Iris pigment epithelial cell (primary cell): ENCODE results near the gene DNAJC8.

Experiments
- DNase-seq: peaks from one replicate; pipeline ENCODE4 v3.0.0-alpha.2; 2011; ENCODE audit warnings: low read depth

Gene DNAJC8

GRCh38 chr1:28232558-28233263 lies at the start of gene DNAJC8:
TSS of gene DNAJC8 (minus strand) at chr1:28233029. CDS start at chr1:28232998, 31 bp downstream.
- peak; percentile 95 for DNase-seq

DNA sequence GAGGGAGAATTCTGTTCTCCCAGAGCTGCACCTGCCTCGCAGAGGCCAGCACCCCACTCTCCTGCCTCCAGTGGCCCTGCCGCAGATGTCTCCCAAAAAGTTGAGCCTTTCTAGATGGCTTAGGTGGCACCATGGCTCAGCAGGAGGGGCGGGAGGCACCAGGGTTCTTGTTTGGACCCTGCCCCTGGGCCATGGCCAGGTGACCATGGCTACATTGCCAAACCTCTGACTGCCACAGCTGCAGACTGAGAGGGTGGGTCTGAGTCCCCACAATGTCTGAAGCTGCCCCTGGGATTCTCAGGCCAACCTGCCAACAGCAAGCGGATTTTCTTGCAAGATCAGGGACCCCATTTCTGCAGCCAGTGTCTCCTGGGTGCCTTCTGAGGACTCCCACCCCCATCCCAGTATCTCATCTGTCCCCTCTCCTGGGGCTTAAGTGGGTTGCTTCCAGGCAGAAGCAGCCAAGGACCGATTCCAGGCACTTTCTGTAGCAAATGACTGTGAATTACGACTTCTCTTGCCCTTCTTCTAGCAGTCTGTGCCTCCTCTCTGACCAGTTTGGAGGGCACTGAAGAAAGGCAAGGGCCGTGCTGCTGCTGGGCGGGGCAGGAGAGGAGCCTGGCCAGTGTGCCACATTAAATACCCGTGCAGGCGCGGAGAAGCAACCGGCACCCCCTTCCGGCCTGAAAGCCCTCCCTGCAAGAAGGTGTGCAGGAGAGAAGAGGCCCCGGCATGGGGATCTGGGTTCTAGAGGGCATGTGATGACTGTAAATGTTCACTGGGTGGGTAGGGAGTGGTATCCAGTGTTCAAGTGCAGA lies 49.0 kb upstream of the DNAJC8 start:
- no peak for DNase-seq

DNA sequence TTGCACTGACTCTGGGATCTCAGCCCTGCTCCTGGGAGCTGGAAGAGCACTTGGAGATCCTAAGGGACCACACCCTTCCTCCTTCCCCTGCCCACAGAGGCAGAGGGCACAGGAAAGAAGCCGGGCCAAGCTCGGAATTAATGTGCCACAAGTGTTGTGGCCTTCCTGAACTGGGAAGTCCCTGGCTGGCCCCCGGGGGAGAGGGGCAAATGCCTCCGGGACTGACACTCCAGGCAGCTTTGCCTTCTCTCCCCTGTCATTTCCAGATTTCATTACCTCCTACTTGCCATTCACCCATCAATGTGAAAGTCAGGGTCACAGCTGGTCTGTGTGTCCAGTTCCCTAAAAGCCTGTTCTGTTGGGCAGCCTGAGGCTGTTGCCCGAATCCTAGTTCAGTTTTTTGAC lies 48.1 kb upstream of the DNAJC8 start:
- DNase-seq, result no peak

GRCh38 chr1:28280501-28280900 lies 47.7 kb upstream of the DNAJC8 start:
- no peak for DNase-seq

GRCh38 chr1:28279721-28280120 lies 46.9 kb upstream of the DNAJC8 start:
- DNase-seq, result no peak

DNA sequence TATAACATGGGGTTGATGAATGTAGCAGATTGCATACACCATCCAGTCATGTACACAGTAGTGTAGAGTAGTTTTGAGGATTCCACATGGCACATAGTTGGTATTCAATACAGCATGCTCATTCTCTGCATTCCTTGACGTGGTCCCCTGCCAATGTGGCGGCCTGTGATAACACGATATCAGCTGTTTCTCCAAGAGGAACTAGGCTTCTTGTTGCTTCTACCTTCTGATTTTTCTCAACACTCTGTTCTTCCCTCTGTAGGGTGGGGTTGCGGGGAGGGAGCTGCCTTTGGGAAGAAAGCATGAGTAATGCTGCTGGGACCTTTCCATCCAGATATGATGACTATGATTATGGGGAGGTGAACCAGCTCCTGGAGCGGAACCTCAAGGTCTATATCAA lies 45.9 kb upstream of the DNAJC8 start:
- no peak for DNase-seq

GRCh38 chr1:28273216-28273860 lies 40.5 kb upstream of the DNAJC8 start:
- DNase-seq, result no peak

DNA sequence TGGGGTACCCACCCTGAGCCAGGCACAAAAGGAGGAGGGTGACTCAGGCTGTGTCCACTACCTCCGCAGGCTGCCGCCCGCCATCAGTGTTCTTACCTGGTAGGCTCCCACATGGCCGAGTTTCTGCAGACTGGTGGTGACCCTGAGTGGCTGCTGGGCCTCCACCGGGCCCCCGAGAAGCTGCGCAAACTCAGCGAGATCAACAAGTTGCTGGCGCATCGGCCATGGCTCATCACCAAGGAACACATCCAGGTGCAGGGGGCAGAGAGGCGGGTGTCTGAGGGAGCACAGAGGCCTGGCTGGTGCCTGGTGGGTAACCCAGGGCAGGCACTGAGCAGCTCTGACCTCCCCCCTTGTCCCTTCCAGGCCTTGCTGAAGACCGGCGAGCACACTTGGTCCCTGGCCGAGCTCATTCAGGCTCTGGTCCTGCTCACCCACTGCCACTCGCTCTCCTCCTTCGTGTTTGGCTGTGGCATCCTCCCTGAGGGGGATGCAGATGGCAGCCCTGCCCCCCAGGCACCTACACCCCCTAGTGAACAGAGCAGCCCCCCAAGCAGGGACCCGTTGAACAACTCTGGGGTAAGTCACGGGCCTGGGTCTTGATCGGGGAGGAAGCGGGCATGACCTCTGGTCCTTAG lies 39.5 kb upstream of the DNAJC8 start:
- DNase-seq, result no peak

GRCh38 chr1:28269529-28269928 lies 36.7 kb upstream of the DNAJC8 start:
- no peak for DNase-seq

GRCh38 chr1:28267633-28268032 lies 34.8 kb upstream of the DNAJC8 start:
- DNase-seq, result no peak

DNA sequence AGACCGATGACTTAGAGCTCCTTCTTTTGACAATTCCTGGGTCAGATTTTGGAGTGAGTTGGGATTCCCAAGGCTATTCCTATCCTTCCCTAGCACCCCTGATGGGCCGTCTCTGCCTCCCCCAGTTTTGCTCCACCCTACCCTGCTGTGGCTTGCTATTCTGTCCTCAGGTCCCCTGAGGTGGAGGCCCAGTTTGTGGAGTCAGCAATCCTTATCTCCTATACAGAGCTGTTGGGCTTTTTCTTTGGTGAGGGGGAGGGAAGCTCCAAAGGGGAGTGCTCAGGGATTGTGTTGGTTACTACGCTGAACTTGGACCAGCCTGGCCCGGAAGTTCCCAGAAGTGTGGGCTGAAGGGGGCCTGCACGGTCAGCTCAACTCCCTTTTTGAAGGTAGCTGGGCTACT lies 34.1 kb upstream of the DNAJC8 start:
- no peak for DNase-seq

DNA sequence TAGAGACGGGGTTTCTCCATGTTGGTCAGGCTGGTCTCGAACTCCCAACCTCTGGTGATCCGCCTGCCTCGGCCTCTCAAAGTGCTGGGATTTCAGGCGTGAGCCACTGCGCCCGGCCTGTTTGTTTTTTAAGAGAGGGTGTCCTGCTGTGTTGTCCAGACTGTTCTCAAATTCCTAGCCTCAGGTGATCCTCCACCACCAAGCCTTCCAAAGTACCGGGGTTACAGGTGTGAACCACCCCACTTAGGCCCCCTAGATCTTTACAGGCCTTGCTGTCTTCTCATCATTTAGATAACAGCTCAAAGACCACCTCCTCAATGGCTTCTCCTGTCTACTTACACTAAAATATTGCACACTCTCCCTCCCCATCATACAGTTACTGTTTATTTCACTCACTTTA lies 32.7 kb upstream of the DNAJC8 start:
- DNase-seq, result no peak

DNA sequence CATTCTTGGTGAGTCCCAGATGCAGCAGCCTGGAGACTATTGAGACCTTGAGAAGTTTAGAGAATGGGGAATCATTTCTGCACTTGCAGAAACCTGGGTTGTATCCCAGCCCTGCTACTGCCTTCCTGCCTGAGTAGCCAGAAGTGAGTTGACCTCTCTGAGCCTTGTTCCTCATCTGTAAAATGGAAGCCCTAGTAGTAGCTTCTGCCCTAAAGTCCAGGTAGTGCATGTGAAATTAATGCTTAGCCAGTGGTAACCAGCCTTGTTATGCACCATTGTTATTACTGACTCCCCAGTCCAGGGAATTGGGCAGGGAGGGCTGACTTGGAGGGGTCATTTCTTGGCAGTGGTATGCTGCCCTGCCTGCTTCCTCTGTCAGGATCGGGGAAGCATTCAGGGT lies 32.1 kb upstream of the DNAJC8 start:
- DNase-seq, result no peak

GRCh38 chr1:28260803-28261174 lies 28.0 kb upstream of the DNAJC8 start:
- DNase-seq, result no peak

DNA sequence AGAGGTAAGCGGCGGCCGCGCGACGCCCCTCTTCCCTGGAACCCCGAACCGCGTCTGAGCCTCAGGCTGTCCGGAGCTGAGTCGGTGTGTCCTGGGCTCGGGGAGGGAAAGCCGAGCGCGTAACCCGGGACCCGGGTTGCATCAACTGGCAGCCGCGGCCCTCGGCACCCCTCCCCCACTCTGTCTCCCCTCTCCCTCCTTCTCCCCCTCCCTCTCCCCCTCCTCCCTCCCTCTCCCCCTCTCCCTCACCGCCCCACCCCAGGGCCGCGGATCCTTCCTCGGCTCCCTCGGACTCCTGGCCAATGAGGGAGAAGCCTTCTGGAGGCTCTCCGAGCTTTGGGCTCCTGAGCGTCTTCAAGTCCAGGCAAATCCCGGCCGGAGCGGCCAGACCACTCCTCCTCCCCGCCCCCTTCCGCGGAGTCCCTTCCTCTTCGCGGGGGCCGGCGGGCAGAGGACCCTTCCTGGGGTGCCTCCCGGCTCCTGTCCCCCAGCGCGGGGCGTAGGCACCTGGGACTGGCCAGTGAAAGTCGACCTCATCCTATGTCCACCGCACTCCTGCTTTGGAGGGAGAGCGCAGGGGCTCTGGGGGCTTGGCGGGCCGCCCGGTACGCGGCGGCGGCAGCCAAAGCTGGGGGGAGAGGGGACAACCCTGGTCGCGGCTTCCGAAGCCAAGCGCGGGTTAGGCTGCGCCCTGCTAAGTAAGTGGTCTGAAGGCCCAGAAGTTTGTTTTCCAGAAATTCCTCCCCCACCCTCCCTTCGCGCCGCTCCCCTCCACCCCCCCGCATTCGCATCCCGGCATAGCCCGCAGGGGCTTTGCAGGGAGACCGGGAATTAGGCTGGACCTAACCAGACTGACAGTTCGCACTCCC lies 27.3 kb upstream of the DNAJC8 start:
- DNase-seq, result peak; percentile 92

DNA sequence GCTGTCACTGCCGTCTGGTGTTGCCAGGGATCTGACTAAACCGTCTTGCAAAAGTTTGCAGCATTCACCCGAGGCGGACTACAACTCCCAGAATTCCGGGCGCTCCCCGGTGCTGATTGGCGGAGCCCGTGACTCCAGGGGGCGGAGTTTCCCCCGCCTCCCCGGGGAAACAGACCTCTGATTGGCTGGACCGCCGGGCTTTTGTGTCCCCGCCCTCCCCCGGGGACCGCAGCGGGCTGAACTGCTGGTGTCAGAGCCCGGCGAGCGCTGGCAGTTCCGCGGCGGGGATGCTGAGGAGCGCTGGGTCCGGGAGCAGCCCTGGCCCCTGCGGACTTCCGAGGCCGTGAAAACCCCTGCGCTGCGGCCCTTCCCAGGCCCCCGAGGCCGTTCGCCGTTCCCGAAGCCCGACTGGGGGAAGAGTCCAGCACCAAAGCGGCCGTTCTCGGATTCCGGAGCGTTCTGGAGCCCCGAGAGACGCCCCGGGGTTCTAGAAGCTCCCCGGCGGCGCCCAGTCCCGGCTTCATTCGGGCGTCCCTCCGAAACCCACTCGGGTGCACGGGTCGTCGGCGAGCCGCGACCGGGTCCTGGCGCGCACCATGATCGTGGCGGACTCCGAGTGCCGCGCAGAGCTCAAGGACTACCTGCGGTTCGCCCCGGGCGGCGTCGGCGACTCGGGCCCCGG lies 26.6 kb upstream of the DNAJC8 start, which contains the start of gene SESN2:
Gene SESN2, plus strand, starts transcription at position 267 of the 682 bp plus-strand sequence. Its CDS starts 330 bp downstream, at position 597.
- peak; percentile 98 for DNase-seq

GRCh38 chr1:28258628-28259251 lies 25.9 kb upstream of the DNAJC8 start:
- no peak for DNase-seq

DNA sequence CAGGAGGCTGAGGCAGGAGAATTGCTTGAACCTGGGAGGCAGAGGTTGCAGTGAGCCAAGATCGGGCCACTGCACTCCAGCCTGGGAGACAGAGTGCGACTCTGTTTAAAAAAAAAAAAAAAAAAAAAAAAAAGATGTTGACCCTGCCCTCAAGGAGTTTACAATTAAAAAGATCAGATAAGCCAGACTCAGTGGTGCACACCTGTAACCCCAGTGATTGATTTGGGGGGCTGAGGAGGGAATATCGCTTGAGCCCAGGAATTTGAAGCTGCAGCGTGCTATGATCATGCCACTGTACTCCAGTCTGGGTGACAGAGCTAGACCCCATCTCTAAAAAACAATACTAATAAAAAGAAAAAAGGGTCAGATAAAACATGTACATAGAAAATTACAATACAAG lies 24.9 kb upstream of the DNAJC8 start:
- no peak for DNase-seq

DNA sequence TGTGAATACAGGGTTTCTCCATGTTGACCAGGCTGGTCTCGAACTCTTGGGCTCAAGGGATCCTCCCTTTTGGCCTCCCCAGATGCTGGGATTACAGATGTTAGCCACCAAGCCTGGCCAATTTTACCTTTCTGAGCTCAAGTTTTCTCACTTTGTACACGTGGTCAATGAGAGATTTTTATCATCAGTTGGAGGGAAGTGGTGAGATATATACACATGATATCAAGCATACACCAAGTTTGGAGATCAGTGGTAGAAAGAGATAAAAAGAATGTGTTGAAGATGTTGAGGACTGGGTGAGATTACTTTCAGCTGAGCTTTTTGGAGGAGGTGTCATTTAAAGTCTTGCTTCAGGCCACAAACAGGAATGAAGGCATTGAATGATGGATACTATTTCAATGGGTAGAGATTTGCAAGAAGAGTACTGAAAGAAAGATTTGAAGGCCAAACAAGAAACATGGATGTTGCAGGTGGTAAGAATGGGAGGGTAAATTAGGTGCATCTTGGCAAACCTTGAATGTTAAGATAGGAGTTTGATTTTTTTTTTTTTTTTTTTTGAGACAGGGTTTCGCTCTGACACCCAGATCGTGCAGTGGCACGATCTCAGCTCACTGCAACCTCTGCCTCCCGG lies 23.5 kb upstream of the DNAJC8 start:
- DNase-seq, result no peak

DNA sequence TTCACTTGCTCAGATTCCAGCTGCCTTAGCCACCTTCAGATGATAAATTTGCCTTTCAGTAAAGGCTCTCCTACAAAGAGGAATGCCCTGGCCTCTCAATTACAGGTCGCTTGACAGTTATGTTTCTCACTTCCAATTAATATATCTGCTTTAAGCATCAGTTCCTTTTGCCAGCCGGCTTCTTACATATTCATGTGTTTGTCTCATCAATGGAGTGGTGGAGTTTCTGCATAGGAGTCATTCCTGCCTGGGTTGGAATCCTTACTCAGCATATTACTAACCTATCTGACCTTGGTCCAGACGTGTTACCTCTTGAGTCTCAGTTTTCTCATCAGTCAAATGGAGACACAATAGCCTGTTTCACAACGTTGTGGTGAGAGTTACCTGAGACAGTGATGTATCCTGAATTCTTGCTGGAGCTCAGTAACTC lies 17.1 kb upstream of the DNAJC8 start:
- DNase-seq, result no peak
